Neural cell (in vitro differentiated cells): ENCODE measurements around the gene GSTA3. TPM values are rescaled to one million over a fixed set of nuclear protein-coding genes. Genes with fewer than 3 reads are reported as not detected.

Experiments
- H2AFZ ChIP-seq: fragments of 200-600, 300-800 bp; sonication (generic), shearing (Covaris generic); 2 replicates; pipeline ENCODE4 v1.6.0; 2014; ENCODE audit warnings: low read depth, mild to moderate bottlenecking, antibody characterized with exemption, low read length, moderate library complexity
- H3F3A ChIP-seq: fragments of 200-600 bp; shearing (Covaris generic); 2 replicates; pipeline ENCODE4 v1.6.1; 2016; ENCODE audit warnings: mild to moderate bottlenecking, moderate library complexity, mixed read lengths, antibody characterized with exemption, low read length; ENCODE audit not compliant: insufficient read depth, poor library complexity, severe bottlenecking
- H3K27ac ChIP-seq: fragments of 200-600, 300-800 bp; sonication (generic), shearing (Covaris generic); 2 replicates; pipeline ENCODE4 v1.5.1; 2014; ENCODE audit warnings: mild to moderate bottlenecking, low read length, moderate library complexity
- H3K27me3 ChIP-seq: fragments of 300-800, 200-600 bp; sonication (generic), shearing (Covaris generic); 2 replicates; pipeline ENCODE4 v1.6.0; 2014; ENCODE audit warnings: mild to moderate bottlenecking, low read depth, low read length, moderate library complexity; ENCODE audit not compliant: insufficient read depth
- H3K36me3 ChIP-seq: fragments of 300-800, 200-600 bp; sonication (generic), shearing (Covaris generic); 2 replicates; pipeline ENCODE4 v1.5.1; 2014; ENCODE audit warnings: mild to moderate bottlenecking, antibody characterized with exemption, low read length, moderate library complexity; ENCODE audit not compliant: insufficient read depth
- H3K4me2 ChIP-seq: fragments of 300-800, 200-600 bp; sonication (generic), shearing (Covaris generic); 2 replicates; pipeline ENCODE4 v1.6.0; 2014; ENCODE audit warnings: mild to moderate bottlenecking, low read length
- H3K4me3 ChIP-seq: fragments of 300-800, 200-600 bp; sonication (generic), shearing (Covaris generic); 2 replicates; pipeline ENCODE4 v1.5.1; 2014; ENCODE audit warnings: mild to moderate bottlenecking, low read length, moderate library complexity
- H3K79me2 ChIP-seq: fragments of 200-600 bp; shearing (Covaris generic); replicated peaks from 2 replicates; pipeline ENCODE4 v1.6.0; 2014; ENCODE audit warnings: mild to moderate bottlenecking, low read length, moderate library complexity; ENCODE audit not compliant: insufficient read depth
- H3K9ac ChIP-seq: fragments of 300-800, 200-600 bp; sonication (generic), shearing (Covaris generic); 2 replicates; pipeline ENCODE4 v1.6.1; 2016; ENCODE audit warnings: mild to moderate bottlenecking, low read length, mixed read lengths
- H3K9me2 ChIP-seq: fragments of 200-600 bp; shearing (Covaris generic); 2 replicates; pipeline ENCODE4 v1.6.1; 2016; ENCODE audit warnings: mild to moderate bottlenecking, low read length, mixed read lengths; ENCODE audit not compliant: insufficient read depth
- H3K9me3 ChIP-seq: fragments of 200-600, 300-800 bp; sonication (generic), shearing (Covaris generic); 2 replicates; pipeline ENCODE4 v1.6.1; 2016; ENCODE audit warnings: mild to moderate bottlenecking, mixed run types, low read length, moderate library complexity, mixed read lengths
- H4K20me1 ChIP-seq: fragments of 200-600 bp; shearing (Covaris generic); 2 replicates; pipeline ENCODE4 v1.6.1; 2016; ENCODE audit warnings: mild to moderate bottlenecking, mixed run types; ENCODE audit not compliant: insufficient read depth
- CTCF ChIP-seq: fragments of 450-650 bp; IDR thresholded peaks from 2 replicates; pipeline ENCODE4 v1.5.1; 2014; ENCODE audit warnings: antibody characterized with exemption, mild to moderate bottlenecking, moderate library complexity; ENCODE audit not compliant: poor library complexity, severe bottlenecking
- EP300 ChIP-seq: fragments of 450-650 bp; conservative IDR thresholded peaks from 2 replicates; pipeline ENCODE4 v1.6.1; 2014; ENCODE audit warnings: antibody characterized with exemption, mild to moderate bottlenecking, moderate library complexity; ENCODE audit not compliant: poor library complexity, severe bottlenecking
- EZH2 ChIP-seq: fragments of 200-600, 300-800 bp; shearing (Covaris generic), sonication (generic); IDR thresholded peaks from 2 replicates; pipeline ENCODE4 v1.6.1; 2014; ENCODE audit warnings: antibody characterized with exemption, low read length, borderline replicate concordance, mild to moderate bottlenecking; ENCODE audit not compliant: insufficient read depth, poor library complexity, severe bottlenecking
- MXI1 ChIP-seq: fragments of 450-650 bp; conservative IDR thresholded peaks from 2 replicates; pipeline ENCODE4 v1.6.1; 2014; ENCODE audit warnings: antibody characterized with exemption, mild to moderate bottlenecking; ENCODE audit not compliant: poor library complexity, severe bottlenecking
- POLR2AphosphoS5 ChIP-seq: IDR thresholded peaks from 2 replicates; pipeline ENCODE4 v1.6.1; 2012
- RAD21 ChIP-seq: fragments of 450-650 bp; conservative IDR thresholded peaks from 2 replicates; pipeline ENCODE4 v1.6.1; 2014; ENCODE audit warnings: antibody characterized with exemption, mild to moderate bottlenecking, moderate library complexity
- REST ChIP-seq: IDR thresholded peaks from 2 replicates; pipeline ENCODE4 v1.6.1; 2012; ENCODE audit warnings: borderline replicate concordance
- SMC3 ChIP-seq: fragments of 450-650 bp; conservative IDR thresholded peaks from 2 replicates; pipeline ENCODE4 v1.6.1; 2014; ENCODE audit warnings: antibody characterized with exemption, mild to moderate bottlenecking, moderate library complexity; ENCODE audit not compliant: poor library complexity
- TAF1 ChIP-seq: IDR thresholded peaks from 2 replicates; pipeline ENCODE4 v1.6.1; 2012; ENCODE audit warnings: low read depth
- polyA plus RNA-seq: library from polyadenylated mRNA; depleted of rRNA; stranded (reverse); fragments of >200 nt; gene quantifications from 2 replicates; pipeline ENCODE4 v1.2.3, GENCODE V29; 2014

Gene GSTA3
- polyA plus RNA-seq, 1 donor from 2014 or later: not detected

GRCh38 chr6:52894285-52894684 is 15.2 kb downstream of the GSTA3 start:
- Histone ChIP-seq H3F3A (no peaks in the 10 kb centered on the region), H3K9me3 (no peaks in the 10 kb centered on the region), H4K20me1 (no peaks in the 10 kb centered on the region), H3K27me3 (no peaks in the 10 kb centered on the region), H3K4me3 (no peak overlapping the region), H3K9me2 (no peaks in the 10 kb centered on the region), H2AFZ (no peak overlapping the region), H3K4me2 (no peak overlapping the region), H3K79me2 (no peaks in the 10 kb centered on the region), H3K27ac (no peak overlapping the region), H3K36me3 (no peaks in the 10 kb centered on the region), H3K9ac (no peak overlapping the region)
- TF ChIP-seq TAF1: no peak
- no peak for TF ChIP-seq RAD21
- no peak for TF ChIP-seq EZH2
- TF ChIP-seq POLR2AphosphoS5: no peak
- TF ChIP-seq EP300: no peak
- TF ChIP-seq REST: no peak
- no peak for TF ChIP-seq CTCF
- no peak for TF ChIP-seq MXI1

GRCh38 chr6:52893803-52894202 is 15.7 kb downstream of the GSTA3 start:
- H3K4me2 ChIP-seq: no peak overlapping the region
- no peak overlapping the region for H3K27ac ChIP-seq
- H3K4me3 ChIP-seq: no peak overlapping the region
- no peaks in the 10 kb centered on the region for H3K9me3 ChIP-seq
- no peaks in the 10 kb centered on the region for H3F3A ChIP-seq
- H3K79me2 ChIP-seq: no peaks in the 10 kb centered on the region
- no peaks in the 10 kb centered on the region for H3K9me2 ChIP-seq
- H2AFZ ChIP-seq: no peak overlapping the region
- TF ChIP-seq RAD21: no peak
- no peak for TF ChIP-seq MXI1
- no peak for TF ChIP-seq EZH2
- TF ChIP-seq EP300: no peak
- TF ChIP-seq REST: no peak
- TF ChIP-seq SMC3: no peak
- TF ChIP-seq TAF1: no peak
- H3K36me3 ChIP-seq: no peaks in the 10 kb centered on the region
- H3K27me3 ChIP-seq: no peaks in the 10 kb centered on the region
- H3K9ac ChIP-seq: no peak overlapping the region
- H4K20me1 ChIP-seq: no peaks in the 10 kb centered on the region
